Mucosa of stomach (tissue), 1 donor: ENCODE measurements around the gene NFATC3.
"Not testable (repeated sequence)": the region's sequence is repeated elsewhere in the genome, so short reads cannot be mapped to it uniquely, and the experiment has no call there.

Source experiments
- H3K27me3 ChIP-seq: one replicate; pipeline ENCODE4 v1.7.0; 2013; ENCODE audit warnings: mild to moderate bottlenecking, low read length; ENCODE audit not compliant: control insufficient read depth, insufficient read depth
- H3K36me3 ChIP-seq: one replicate; pipeline ENCODE4 v1.7.0; 2013; ENCODE audit warnings: low read length; ENCODE audit not compliant: control insufficient read depth, insufficient read depth
- H3K4me1 ChIP-seq: one replicate; pipeline ENCODE4 v1.7.0; 2013; ENCODE audit warnings: mild to moderate bottlenecking, low read length; ENCODE audit not compliant: control insufficient read depth, insufficient read depth
- H3K4me3 ChIP-seq: one replicate; pipeline ENCODE4 v1.7.0; 2013; ENCODE audit warnings: low read length
- H3K9ac ChIP-seq: one replicate; pipeline ENCODE4 v1.7.0; 2013; ENCODE audit warnings: mild to moderate bottlenecking, low read length, moderate library complexity
- H3K9me3 ChIP-seq: one replicate; pipeline ENCODE4 v1.7.0; 2013; ENCODE audit warnings: mild to moderate bottlenecking, low read length, moderate library complexity; ENCODE audit not compliant: control insufficient read depth
- donor health status: Pancreatic carcinoma.

NFATC3 gene

GRCh38 chr16:68083861-68084503, 1.2 kb upstream of the NFATC3 start:
- H3K4me3 ChIP-seq: peak overlapping the region; percentile 64
- no peaks in the 10 kb centered on the region for H3K9me3 ChIP-seq
- H3K36me3 ChIP-seq: no peaks in the 10 kb centered on the region
- peak overlapping the region; percentile 93 for H3K9ac ChIP-seq
- H3K4me1 ChIP-seq: peaks cover 34% of the 10 kb centered on the region
- peaks cover 20% of the 10 kb centered on the region for H3K27me3 ChIP-seq

DNA sequence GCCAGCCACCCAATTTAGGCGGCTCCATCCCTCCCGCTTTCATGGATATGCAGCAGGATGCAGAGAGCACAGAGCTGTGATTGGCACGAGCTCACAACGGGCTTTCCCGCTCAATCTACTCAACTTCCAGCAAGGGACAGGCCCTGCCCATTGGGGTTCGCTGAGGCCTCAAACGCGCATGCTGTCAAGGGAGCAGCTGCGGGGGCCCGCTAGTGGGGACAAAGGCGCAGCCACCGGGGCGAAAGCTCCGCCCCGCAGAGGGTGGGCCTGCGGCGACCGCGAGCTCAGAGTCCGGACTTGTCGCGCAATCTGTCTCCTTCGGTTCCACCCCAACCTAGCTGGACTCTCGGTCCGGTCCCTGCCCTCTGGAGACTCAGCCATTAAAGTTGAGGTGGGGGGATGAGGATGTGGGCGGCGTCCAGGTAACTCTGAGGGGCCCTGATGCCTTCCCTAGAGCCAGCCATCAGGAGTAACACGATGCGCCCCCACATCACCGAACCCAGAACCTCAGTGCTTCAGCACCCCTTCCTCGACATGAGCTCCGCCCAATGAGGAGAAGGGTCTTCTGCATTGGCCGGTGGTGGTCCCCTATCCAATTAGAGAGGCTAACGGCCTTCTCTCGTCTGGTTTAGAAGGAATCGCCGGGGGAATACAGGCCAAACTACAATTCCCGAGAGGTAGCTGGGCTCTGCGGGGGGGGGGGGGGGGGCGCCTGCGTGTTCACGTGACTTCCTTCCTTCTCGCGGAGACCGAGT, 489 bp upstream of the NFATC3 start:
- Histone ChIP-seq H3K9me3 (no peaks in the 10 kb centered on the region), H3K4me1 (peaks cover 32% of the 10 kb centered on the region), H3K27me3 (peaks cover 21% of the 10 kb centered on the region), H3K4me3 (peak overlapping the region; percentile 64), H3K36me3 (no peaks in the 10 kb centered on the region), H3K9ac (peak overlapping the region; percentile 93)

- peaks cover 26% of the 10 kb centered on the region for H3K4me1 ChIP-seq
- H3K9me3 ChIP-seq: no peaks in the 10 kb centered on the region
- peak overlapping the region; percentile 67 for H3K9ac ChIP-seq
- H3K36me3 ChIP-seq: no peaks in the 10 kb centered on the region
- peak overlapping the region; percentile 63 for H3K4me3 ChIP-seq
- H3K27me3 ChIP-seq: peaks cover 21% of the 10 kb centered on the region
Observed at GRCh38 chr16:68086336-68086841, 1.2 kb downstream of the NFATC3 start.

- H3K9ac ChIP-seq: no peak overlapping the region
- H3K9me3 ChIP-seq: no peaks in the 10 kb centered on the region
- peak overlapping the region; percentile 63 for H3K4me3 ChIP-seq
- H3K27me3 ChIP-seq: peaks cover 21% of the 10 kb centered on the region
- H3K4me1 ChIP-seq: peaks cover 30% of the 10 kb centered on the region
- no peaks in the 10 kb centered on the region for H3K36me3 ChIP-seq
Observed at GRCh38 chr16:68086860-68087268, 1.7 kb downstream of the NFATC3 start.

- H3K9me3 ChIP-seq: no peaks in the 10 kb centered on the region
- H3K36me3 ChIP-seq: no peaks in the 10 kb centered on the region
- no peak overlapping the region for H3K9ac ChIP-seq
- peaks cover 31% of the 10 kb centered on the region for H3K4me1 ChIP-seq
- H3K4me3 ChIP-seq: no peak overlapping the region
- peaks cover 21% of the 10 kb centered on the region for H3K27me3 ChIP-seq
Observed at GRCh38 chr16:68087688-68088087, 2.5 kb downstream of the NFATC3 start.

GRCh38 chr16:68088130-68088972, 3.2 kb downstream of the NFATC3 start:
- no peak overlapping the region for H3K4me3 ChIP-seq
- H3K4me1 ChIP-seq: peaks cover 31% of the 10 kb centered on the region
- H3K36me3 ChIP-seq: no peaks in the 10 kb centered on the region
- peaks cover 21% of the 10 kb centered on the region for H3K27me3 ChIP-seq
- no peak overlapping the region for H3K9ac ChIP-seq
- no peaks in the 10 kb centered on the region for H3K9me3 ChIP-seq

DNA sequence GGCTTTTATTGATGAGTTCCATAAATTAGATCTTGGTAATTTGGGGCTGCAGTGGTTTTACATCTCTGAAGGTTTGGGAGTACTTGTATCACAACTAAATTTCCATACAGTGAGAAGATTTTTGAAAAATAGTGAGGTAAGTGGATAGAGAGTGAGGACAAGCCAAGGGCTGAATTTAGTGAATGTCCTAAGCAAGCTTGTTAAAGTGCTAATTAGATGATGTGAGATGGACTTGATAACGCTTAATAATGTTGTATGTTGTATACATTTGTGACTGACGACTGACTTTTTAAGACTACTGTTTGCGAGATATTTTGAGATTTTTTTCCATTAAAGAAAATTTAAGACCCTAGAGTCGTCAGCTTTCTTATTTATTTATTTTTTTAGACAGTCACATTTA, 3.9 kb downstream of the NFATC3 start:
- H3K36me3 ChIP-seq: no peaks in the 10 kb centered on the region
- H3K9me3 ChIP-seq: no peaks in the 10 kb centered on the region
- H3K9ac ChIP-seq: no peak overlapping the region
- peaks cover 21% of the 10 kb centered on the region for H3K27me3 ChIP-seq
- peaks cover 26% of the 10 kb centered on the region for H3K4me1 ChIP-seq
- H3K4me3 ChIP-seq: no peak overlapping the region

GRCh38 chr16:68090130-68090529, 5.0 kb downstream of the NFATC3 start:
- H3K27me3 ChIP-seq: peaks cover 21% of the 10 kb centered on the region
- H3K4me3 ChIP-seq: no peak overlapping the region
- H3K9me3 ChIP-seq: no peaks in the 10 kb centered on the region
- no peak overlapping the region for H3K9ac ChIP-seq
- no peaks in the 10 kb centered on the region for H3K36me3 ChIP-seq
- H3K4me1 ChIP-seq: peaks cover 21% of the 10 kb centered on the region

DNA sequence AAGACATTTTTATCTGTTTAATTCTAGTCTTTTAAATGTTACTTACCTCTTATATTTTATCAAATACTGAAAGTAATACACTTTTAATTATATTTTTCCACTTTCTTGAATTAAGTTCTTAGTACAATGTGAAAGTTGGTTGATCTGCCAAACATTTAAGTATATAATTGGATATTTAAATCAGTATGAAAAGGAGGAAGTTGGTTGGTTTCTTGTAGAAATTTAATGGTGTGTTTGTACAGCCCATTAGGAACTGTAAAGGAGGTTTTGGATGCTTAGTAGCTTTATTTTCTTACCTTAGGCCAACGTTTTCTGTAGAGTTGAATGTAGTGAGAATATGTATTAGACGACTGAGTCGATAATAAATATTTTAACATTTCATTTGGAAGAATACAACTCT, 5.4 kb downstream of the NFATC3 start:
- Histone ChIP-seq H3K4me3 (no peak overlapping the region), H3K9me3 (no peaks in the 10 kb centered on the region), H3K27me3 (peaks cover 21% of the 10 kb centered on the region), H3K4me1 (peaks cover 21% of the 10 kb centered on the region), H3K9ac (no peak overlapping the region), H3K36me3 (no peaks in the 10 kb centered on the region)

- no peaks in the 10 kb centered on the region for H3K9me3 ChIP-seq
- no peaks in the 10 kb centered on the region for H3K36me3 ChIP-seq
- H3K9ac ChIP-seq: no peak overlapping the region
- no peak overlapping the region for H3K4me3 ChIP-seq
- H3K27me3 ChIP-seq: peaks cover 12% of the 10 kb centered on the region
- H3K4me1 ChIP-seq: peaks cover 19% of the 10 kb centered on the region
Observed at GRCh38 chr16:68091380-68092261, 6.5 kb downstream of the NFATC3 start.

GRCh38 chr16:68092275-68092674, 7.1 kb downstream of the NFATC3 start:
- not testable (repeated sequence) for H3K4me3 ChIP-seq, H3K9me3 ChIP-seq, H3K27me3 ChIP-seq, H3K36me3 ChIP-seq, H3K9ac ChIP-seq
- peaks cover 16% of the 10 kb centered on the region for H3K4me1 ChIP-seq
